H1 (cell line): ENCODE data around the gene MYOM3. TPM values are rescaled to one million over a fixed set of nuclear protein-coding genes. Genes with fewer than 3 reads are reported as not detected.

Source experiments
- CHD7 ChIP-seq: fragments of 300-600 bp; sonication (generic); IDR thresholded peaks from 2 replicates; pipeline ENCODE4 v1.7.1; 2012; ENCODE audit warnings: low read length, moderate library complexity, mild to moderate bottlenecking, inconsistent platforms; ENCODE audit not compliant: insufficient replicate concordance
- MAFK ChIP-seq: IDR thresholded peaks from 2 replicates; pipeline ENCODE4 v1.6.1; 2012; ENCODE audit warnings: low read depth, mild to moderate bottlenecking, improper control_type of control experiment, low read length
- TBP ChIP-seq: IDR thresholded peaks from 2 replicates; pipeline ENCODE4 v1.6.1; 2011; ENCODE audit warnings: low read depth, low read length, improper control_type of control experiment
- USF2 ChIP-seq: IDR thresholded peaks from 2 replicates; pipeline ENCODE4 v1.6.1; 2011; ENCODE audit warnings: low read length, improper control_type of control experiment
- polyA plus RNA-seq, 7 experiments: library from polyadenylated mRNA; depleted of rRNA in 3 of 7; stranded (reverse) in 5 of 7; unstranded in 2 of 7; fragments of >200 nt in 5 of 7; fragments of 200-250 nt in 2 of 7; gene quantifications; 1 replicate in 5 of 7; 2 replicates in 1 of 7; 4 replicates in 1 of 7; pipeline versions ENCODE4 v1.2.1 to v1.2.3, GENCODE V29; 2011 to 2013; ENCODE audit warnings: missing spikeins in 2 of 7, mixed read lengths in 2 of 7
- total RNA-seq: library from RNA; stranded (reverse); fragmentation: NEBNext Ultra II Directional; extraction: Animal tissue kit (Norgen Biotek cat#: 25700); gene quantifications from 2 replicates; pipeline ENCODE4 v1.2.1, GENCODE V29; 2021

Gene MYOM3
- total and polyA plus RNA-seq, 2 of the 8 experiments (the other 6 are each of a cell fraction or from before 2014, with no cell fraction given), result 0.08 to 0.09 TPM

GRCh38 chr1:24110642-24111261, 1.2 kb downstream of the MYOM3 start (continued):
- TF ChIP-seq USF2 (no peak), CHD7 (no peak), TBP (no peak), MAFK (no peak)
